ENCODE measurements around the gene NCAPD3. TPM values are rescaled to one million over a fixed set of nuclear protein-coding genes. Genes with fewer than 3 reads are reported as not detected.

The NCAPD3 gene
- total and polyA plus RNA-seq, 4 donors = 4.4 to 23.5 (median 16.5) TPM

DNA sequence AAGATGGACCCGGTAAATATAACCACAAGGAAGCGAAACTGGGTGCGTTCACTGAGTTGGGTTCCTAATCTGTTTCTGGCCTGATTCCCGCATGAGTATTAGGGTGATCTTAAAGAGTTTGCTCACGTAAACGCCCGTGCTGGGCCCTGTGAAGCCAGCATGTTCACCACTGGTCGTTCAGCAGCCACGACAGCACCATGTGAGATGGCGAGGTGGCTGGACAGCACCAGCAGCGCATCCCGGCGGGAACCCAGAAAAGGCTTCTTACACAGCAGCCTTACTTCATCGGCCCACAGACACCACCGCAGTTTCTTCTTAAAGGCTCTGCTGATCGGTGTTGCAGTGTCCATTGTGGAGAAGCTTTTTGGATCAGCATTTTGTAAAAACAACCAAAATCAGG lies 74.4 kb downstream of the NCAPD3 start:
- 93 to 95% methylated on average over 16 of the region's 16 CpGs for WGBS, 2 donors
- TF ChIP-seq, protein P1, sequence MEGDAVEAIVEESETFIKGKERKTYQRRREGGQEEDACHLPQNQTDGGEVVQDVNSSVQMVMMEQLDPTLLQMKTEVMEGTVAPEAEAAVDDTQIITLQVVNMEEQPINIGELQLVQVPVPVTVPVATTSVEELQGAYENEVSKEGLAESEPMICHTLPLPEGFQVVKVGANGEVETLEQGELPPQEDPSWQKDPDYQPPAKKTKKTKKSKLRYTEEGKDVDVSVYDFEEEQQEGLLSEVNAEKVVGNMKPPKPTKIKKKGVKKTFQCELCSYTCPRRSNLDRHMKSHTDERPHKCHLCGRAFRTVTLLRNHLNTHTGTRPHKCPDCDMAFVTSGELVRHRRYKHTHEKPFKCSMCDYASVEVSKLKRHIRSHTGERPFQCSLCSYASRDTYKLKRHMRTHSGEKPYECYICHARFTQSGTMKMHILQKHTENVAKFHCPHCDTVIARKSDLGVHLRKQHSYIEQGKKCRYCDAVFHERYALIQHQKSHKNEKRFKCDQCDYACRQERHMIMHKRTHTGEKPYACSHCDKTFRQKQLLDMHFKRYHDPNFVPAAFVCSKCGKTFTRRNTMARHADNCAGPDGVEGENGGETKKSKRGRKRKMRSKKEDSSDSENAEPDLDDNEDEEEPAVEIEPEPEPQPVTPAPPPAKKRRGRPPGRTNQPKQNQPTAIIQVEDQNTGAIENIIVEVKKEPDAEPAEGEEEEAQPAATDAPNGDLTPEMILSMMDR (IDR thresholded peaks at IDR 0.05; ENCODE audit: control extremely low read depth, extremely low read depth) = no peak
- ATAC-seq (ENCODE audit: insufficient read depth, low FRiP score) = no peak

DNA sequence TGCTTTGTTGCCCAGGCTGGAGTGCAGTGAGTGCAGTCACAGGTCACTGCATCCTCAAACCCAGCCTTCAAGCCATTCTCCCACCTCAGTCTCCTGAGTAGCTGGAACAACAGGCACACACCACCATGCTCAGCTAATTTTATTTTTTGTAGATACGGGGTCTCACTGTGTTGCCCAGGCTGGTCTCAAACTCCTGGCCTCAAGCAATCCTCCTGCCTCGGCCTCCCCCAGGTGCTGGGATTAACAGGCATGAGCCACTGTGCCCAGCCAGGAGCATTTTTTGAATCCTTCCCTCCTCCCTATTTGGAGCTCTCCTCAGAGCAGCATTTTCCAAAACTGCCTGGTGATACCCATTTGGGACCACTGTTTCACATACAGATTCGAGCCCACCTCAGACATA lies 77.2 kb downstream of the NCAPD3 start:
- Histone ChIP-seq H3K27me3 (ENCODE audit: control insufficient read depth in 3 of 3, insufficient read depth in 3 of 3, low read length in 2 of 3) (no peaks in the 10 kb centered on the region), H3K27ac (ENCODE audit: low read depth in 1 of 2, low read length in 1 of 2) (no peak overlapping the region), H3K9me3 (ENCODE audit: control insufficient read depth in 4 of 4, insufficient read depth in 3 of 4, low read length in 3 of 4) (peaks cover 0 to 2% (median 0%) of the 10 kb centered on the region in 4 donors), H3K9ac (ENCODE audit: insufficient read depth in 1 of 2, low read length in 2 of 2) (no peak overlapping the region), H3K36me3 (ENCODE audit: control insufficient read depth in 4 of 4, insufficient read depth in 4 of 4, low read length in 4 of 4) (peaks cover 19 to 24% (median 21%) of the 10 kb centered on the region in 4 donors), H3K4me3 (no peak overlapping the region), H3K4me1 (ENCODE audit: control insufficient read depth in 5 of 5, insufficient read depth in 5 of 5, low read length in 5 of 5) (no peaks in the 10 kb centered on the region)
- ATAC-seq (ENCODE audit: insufficient read depth, low FRiP score) = no peak
- 93 to 98% methylated on average over 3 of the region's 3 CpGs for whole genome bisulfite sequencing, 2 donors
- TF ChIP-seq, protein P1 (IDR thresholded peaks at IDR 0.05; ENCODE audit: control extremely low read depth, extremely low read depth) = no peak
- DNase-seq = no peak

More for the DNA sequence above, 74.4 kb downstream of the NCAPD3 start:
- Histone ChIP-seq H3K4me3 (no peak overlapping the region), H3K4me1 (ENCODE audit: control insufficient read depth in 5 of 5, insufficient read depth in 5 of 5, low read length in 5 of 5) (no peaks in the 10 kb centered on the region), H3K9ac (ENCODE audit: insufficient read depth in 1 of 2, low read length in 2 of 2) (no peak overlapping the region), H3K36me3 (ENCODE audit: control insufficient read depth in 4 of 4, insufficient read depth in 4 of 4, low read length in 4 of 4) (peaks cover 22 to 38% (median 30%) of the 10 kb centered on the region in 4 donors), H3K9me3 (ENCODE audit: control insufficient read depth in 4 of 4, insufficient read depth in 3 of 4, low read length in 3 of 4) (peaks cover 0 to 1% (median 0%) of the 10 kb centered on the region in 4 donors), H3K27ac (ENCODE audit: low read depth in 1 of 2, low read length in 1 of 2) (no peak overlapping the region), H3K27me3 (ENCODE audit: control insufficient read depth in 3 of 3, insufficient read depth in 3 of 3, low read length in 2 of 3) (no peaks in the 10 kb centered on the region)
- DNase-seq = no peak

DNA sequence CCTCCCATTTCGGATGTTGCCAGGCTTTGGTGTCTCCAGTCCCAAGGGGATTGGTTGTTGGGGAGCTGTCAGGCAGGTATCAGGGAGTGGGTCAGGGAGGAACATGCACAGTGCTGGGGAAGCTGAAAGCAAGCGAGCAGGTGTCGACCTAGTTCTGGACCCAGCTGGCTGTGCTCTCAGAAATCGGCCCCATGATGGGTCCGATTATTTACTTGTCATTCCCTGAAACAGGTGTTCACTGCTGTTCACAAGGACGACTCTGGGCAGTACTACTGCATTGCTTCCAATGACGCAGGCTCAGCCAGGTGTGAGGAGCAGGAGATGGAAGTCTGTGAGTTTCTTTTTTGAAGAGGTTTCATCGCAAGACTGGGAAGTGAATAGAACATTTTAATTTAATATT lies 78.1 kb downstream of the NCAPD3 start:
- Histone ChIP-seq H3K27me3 (ENCODE audit: control insufficient read depth in 3 of 3, insufficient read depth in 3 of 3, low read length in 2 of 3) (no peaks in the 10 kb centered on the region), H3K27ac (ENCODE audit: low read depth in 1 of 2, low read length in 1 of 2) (no peak overlapping the region), H3K4me3 (no peak overlapping the region), H3K4me1 (ENCODE audit: control insufficient read depth in 5 of 5, insufficient read depth in 5 of 5, low read length in 5 of 5) (no peaks in the 10 kb centered on the region), H3K9me3 (ENCODE audit: control insufficient read depth in 4 of 4, insufficient read depth in 3 of 4, low read length in 3 of 4) (peaks cover 0 to 2% (median 0%) of the 10 kb centered on the region in 4 donors), H3K9ac (ENCODE audit: insufficient read depth in 1 of 2, low read length in 2 of 2) (no peak overlapping the region), H3K36me3 (ENCODE audit: control insufficient read depth in 4 of 4, insufficient read depth in 4 of 4, low read length in 4 of 4) (peaks cover 14 to 19% (median 16%) of the 10 kb centered on the region in 4 donors)
- DNase-seq (no peak), ATAC-seq (ENCODE audit: insufficient read depth, low FRiP score) (no peak)
- WGBS, 2 donors = 95% methylated on average over 8 of the region's 8 CpGs
- TF ChIP-seq, protein P1 (IDR thresholded peaks at IDR 0.05; ENCODE audit: control extremely low read depth, extremely low read depth) = no peak

DNA sequence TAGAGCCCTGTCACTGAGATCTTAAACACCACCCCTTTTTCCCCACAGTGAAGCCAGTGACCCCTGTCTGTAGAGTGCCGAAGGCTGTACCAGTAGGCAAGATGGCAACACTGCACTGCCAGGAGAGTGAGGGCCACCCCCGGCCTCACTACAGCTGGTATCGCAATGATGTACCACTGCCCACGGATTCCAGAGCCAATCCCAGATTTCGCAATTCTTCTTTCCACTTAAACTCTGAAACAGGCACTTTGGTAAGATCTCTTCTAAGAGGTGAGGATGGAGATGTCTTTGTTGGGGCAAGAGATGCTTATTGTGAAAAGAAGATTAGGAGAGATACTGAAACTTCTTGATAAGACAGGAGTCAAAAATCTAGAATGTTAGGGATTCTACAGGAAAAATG lies 79.0 kb downstream of the NCAPD3 start:
- no peak for ATAC-seq (ENCODE audit: insufficient read depth, low FRiP score)
- no peaks in the 10 kb centered on the region for H3K4me1 ChIP-seq (ENCODE audit: control insufficient read depth in 5 of 5, insufficient read depth in 5 of 5, low read length in 5 of 5)
- 80 to 86% methylated on average over 5 of the region's 5 CpGs for WGBS, 2 donors
- DNase-seq = no peak
- H3K36me3 ChIP-seq (ENCODE audit: control insufficient read depth in 4 of 4, insufficient read depth in 4 of 4, low read length in 4 of 4) = peaks cover 10 to 19% (median 13%) of the 10 kb centered on the region in 4 donors
- no peaks in the 10 kb centered on the region for H3K27me3 ChIP-seq (ENCODE audit: control insufficient read depth in 3 of 3, insufficient read depth in 3 of 3, low read length in 2 of 3)
- TF ChIP-seq, protein P1 (IDR thresholded peaks at IDR 0.05; ENCODE audit: control extremely low read depth, extremely low read depth) = no peak
- no peak overlapping the region for H3K27ac ChIP-seq (ENCODE audit: low read depth in 1 of 2, low read length in 1 of 2)
- peaks cover 0 to 2% (median 0%) of the 10 kb centered on the region in 4 donors for H3K9me3 ChIP-seq (ENCODE audit: control insufficient read depth in 4 of 4, insufficient read depth in 3 of 4, low read length in 3 of 4)
- no peak overlapping the region for H3K9ac ChIP-seq (ENCODE audit: insufficient read depth in 1 of 2, low read length in 2 of 2)
- no peak overlapping the region for H3K4me3 ChIP-seq

Data from lung (tissue), 12 donors.